Upper lobe of left lung (tissue), 6 donors: ENCODE data around the gene GRID1. TPM values are rescaled to one million over a fixed set of nuclear protein-coding genes. Genes with fewer than 3 reads are reported as not detected.

Source experiments
- ATAC-seq, 2 donors: fragments of 200-7000 bp; cut with Tn5 transposase; one replicate each; pipeline ENCODE4 v1.9.1; 2022; ENCODE audit warnings: mild to moderate bottlenecking in 2 of 2, moderate library complexity in 2 of 2; ENCODE audit not compliant: low FRiP score in 2 of 2
- DNase-seq, 2 donors: peaks; one replicate each; pipeline ENCODE4 v3.0.0-alpha.2; 2019 to 2020
- H3K27ac ChIP-seq, 4 donors: fragments of 200-600 bp; sonication (generic); one replicate each; pipeline ENCODE4 v1.5.1; 2016 to 2019
- H3K27me3 ChIP-seq, 4 donors: fragments of 200-600 bp; sonication (generic); one replicate each; pipeline ENCODE4 v1.5.1; 2017 to 2019
- H3K36me3 ChIP-seq, 4 donors: fragments of 200-600 bp; sonication (generic); one replicate each; pipeline ENCODE4 v1.5.1; 2016 to 2019
- H3K4me1 ChIP-seq, 4 donors: fragments of 200-600 bp; sonication (generic); one replicate each; pipeline ENCODE4 v1.5.1; 2018 to 2019
- H3K4me3 ChIP-seq, 4 donors: fragments of 200-600 bp; sonication (generic); one replicate each; pipeline ENCODE4 v1.5.1; 2017 to 2019; ENCODE audit warnings: mild to moderate bottlenecking in 2 of 4, moderate library complexity in 1 of 4
- H3K9me3 ChIP-seq, 4 donors: fragments of 200-600 bp; sonication (generic); one replicate each; pipeline ENCODE4 v1.5.1; 2018 to 2019
- EP300 ChIP-seq, 4 donors: sonication (generic); formaldehyde crosslinking; IDR thresholded peaks; one replicate each; pipeline ENCODE4 v1.5.1; 2017; ENCODE audit warnings: antibody characterized with exemption in 4 of 4, control low read depth in 2 of 4
- POLR2A ChIP-seq, 4 donors: fragments of 450-650 bp; IDR thresholded peaks; one replicate each; pipeline ENCODE4 v1.5.1; 2016 to 2017; ENCODE audit warnings: antibody characterized with exemption in 4 of 4, mild to moderate bottlenecking in 2 of 4
- POLR2AphosphoS5 ChIP-seq, 2 donors: sonication (generic); formaldehyde crosslinking; IDR thresholded peaks; one replicate each; pipeline ENCODE4 v1.5.1; 2017; ENCODE audit warnings: antibody characterized with exemption in 2 of 2
- WGBS, 2 donors: methylation state at CpG; one replicate each; pipeline ENCODE4 v1.1.5; 2017 to 2018; 5-methylcytosine and 5-hydroxymethylcytosine counted together
- total RNA-seq, 6 donors: library from RNA; depleted of rRNA in 4 of 6; stranded (reverse); fragments of >200 nt in 4 of 6; gene quantifications; one replicate each; pipeline versions ENCODE4 v1.1.0 to v1.2.1, GENCODE V29; 2016 to 2021
- TF ChIP-seq, protein P1 (sequence below), 6 experiments: fragments of 450-650 bp in 4 of 6; fragments of 200-600 bp in 2 of 6; sonication (generic) in 2 of 6; IDR thresholded peaks; one replicate each; pipeline ENCODE4 v1.5.1; 2016 to 2019; ENCODE audit warnings: antibody characterized with exemption in 6 of 6
- donor health status: DM: no; HTN: no; CAD: no; lungs with moderate emphysema.
- donor health status: DM: no; HTN: yes; CAD: no; lungs with severe emphysema.

The GRID1 gene
- total RNA-seq, 6 donors from 2014 or later = 1.5 to 5.2 (median 3.2) TPM

DNA sequence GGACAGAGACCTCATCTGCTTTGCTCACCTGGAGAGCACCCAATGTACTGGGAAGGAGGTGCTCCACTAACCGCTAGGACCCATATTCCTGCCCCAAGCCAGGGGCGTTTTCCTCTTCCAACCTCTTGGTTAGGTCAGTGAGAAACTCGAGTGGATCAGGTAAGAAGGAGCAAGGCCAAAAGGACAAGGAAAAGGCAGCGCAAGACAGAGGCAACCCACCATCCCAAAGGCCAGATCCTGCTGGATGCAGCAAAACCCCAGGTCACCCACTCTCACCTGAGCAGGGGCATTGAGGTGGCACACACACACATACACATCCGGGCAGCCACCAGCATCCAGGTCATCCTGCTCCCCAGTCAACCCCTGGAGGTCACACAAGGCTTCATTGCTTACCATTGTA lies 105.1 kb downstream of the GRID1 start:
- 74 to 84% methylated on average over 5 of the region's 5 CpGs for WGBS, 2 donors
- Histone ChIP-seq H3K27ac (no peak overlapping the region), H3K9me3 (no peaks in the 10 kb centered on the region), H3K4me3 (no peak overlapping the region), H3K36me3 (no peaks in the 10 kb centered on the region), H3K27me3 (peaks cover 0 to 5% (median 0%) of the 10 kb centered on the region in 4 donors), H3K4me1 (peaks cover 0 to 18% (median 5%) of the 10 kb centered on the region in 4 donors)
- TF ChIP-seq EP300 (IDR thresholded peaks at IDR 0.05) (no peak), POLR2A (IDR thresholded peaks at IDR 0.05) (no peak), POLR2AphosphoS5 (IDR thresholded peaks at IDR 0.05) (no peak)
- TF ChIP-seq, protein P1, sequence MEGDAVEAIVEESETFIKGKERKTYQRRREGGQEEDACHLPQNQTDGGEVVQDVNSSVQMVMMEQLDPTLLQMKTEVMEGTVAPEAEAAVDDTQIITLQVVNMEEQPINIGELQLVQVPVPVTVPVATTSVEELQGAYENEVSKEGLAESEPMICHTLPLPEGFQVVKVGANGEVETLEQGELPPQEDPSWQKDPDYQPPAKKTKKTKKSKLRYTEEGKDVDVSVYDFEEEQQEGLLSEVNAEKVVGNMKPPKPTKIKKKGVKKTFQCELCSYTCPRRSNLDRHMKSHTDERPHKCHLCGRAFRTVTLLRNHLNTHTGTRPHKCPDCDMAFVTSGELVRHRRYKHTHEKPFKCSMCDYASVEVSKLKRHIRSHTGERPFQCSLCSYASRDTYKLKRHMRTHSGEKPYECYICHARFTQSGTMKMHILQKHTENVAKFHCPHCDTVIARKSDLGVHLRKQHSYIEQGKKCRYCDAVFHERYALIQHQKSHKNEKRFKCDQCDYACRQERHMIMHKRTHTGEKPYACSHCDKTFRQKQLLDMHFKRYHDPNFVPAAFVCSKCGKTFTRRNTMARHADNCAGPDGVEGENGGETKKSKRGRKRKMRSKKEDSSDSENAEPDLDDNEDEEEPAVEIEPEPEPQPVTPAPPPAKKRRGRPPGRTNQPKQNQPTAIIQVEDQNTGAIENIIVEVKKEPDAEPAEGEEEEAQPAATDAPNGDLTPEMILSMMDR (IDR thresholded peaks at IDR 0.05) = no peak
- DNase-seq (peak in 1 of 2 donors; percentile 14), ATAC-seq (no peak)

DNA sequence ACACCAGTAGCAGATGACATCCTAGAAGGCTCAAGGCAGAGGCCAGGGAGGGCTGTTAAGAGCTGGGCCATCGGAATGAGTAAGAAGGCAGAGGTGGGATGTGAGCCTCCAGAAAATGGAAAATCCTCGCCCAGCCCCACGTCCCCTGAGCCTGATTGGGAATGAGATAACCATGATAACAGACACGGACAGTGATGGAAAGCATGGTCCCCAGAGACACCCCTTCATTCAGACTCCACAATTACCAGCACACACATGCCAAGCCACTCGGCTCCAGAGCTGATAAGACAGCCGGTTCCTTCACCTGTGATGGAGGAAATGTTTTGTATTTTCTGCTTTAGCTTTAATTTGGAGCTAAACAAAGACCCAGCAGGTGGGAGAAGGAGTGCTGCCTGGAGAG lies 106.0 kb downstream of the GRID1 start:
- WGBS, 2 donors = 51 to 60% methylated on average over 6 of the region's 6 CpGs
- peaks cover 0 to 18% (median 5%) of the 10 kb centered on the region in 4 donors for H3K4me1 ChIP-seq
- DNase-seq = no peak
- peaks cover 0 to 5% (median 0%) of the 10 kb centered on the region in 4 donors for H3K27me3 ChIP-seq
- no peaks in the 10 kb centered on the region for H3K9me3 ChIP-seq
- no peak for ATAC-seq
- H3K36me3 ChIP-seq = no peaks in the 10 kb centered on the region
- TF ChIP-seq POLR2A (IDR thresholded peaks at IDR 0.05) (no peak), POLR2AphosphoS5 (IDR thresholded peaks at IDR 0.05) (no peak), EP300 (IDR thresholded peaks at IDR 0.05) (no peak)
- TF ChIP-seq, protein P1 (IDR thresholded peaks at IDR 0.05) = no peak
- H3K27ac ChIP-seq = no peak overlapping the region
- H3K4me3 ChIP-seq = no peak overlapping the region

DNA sequence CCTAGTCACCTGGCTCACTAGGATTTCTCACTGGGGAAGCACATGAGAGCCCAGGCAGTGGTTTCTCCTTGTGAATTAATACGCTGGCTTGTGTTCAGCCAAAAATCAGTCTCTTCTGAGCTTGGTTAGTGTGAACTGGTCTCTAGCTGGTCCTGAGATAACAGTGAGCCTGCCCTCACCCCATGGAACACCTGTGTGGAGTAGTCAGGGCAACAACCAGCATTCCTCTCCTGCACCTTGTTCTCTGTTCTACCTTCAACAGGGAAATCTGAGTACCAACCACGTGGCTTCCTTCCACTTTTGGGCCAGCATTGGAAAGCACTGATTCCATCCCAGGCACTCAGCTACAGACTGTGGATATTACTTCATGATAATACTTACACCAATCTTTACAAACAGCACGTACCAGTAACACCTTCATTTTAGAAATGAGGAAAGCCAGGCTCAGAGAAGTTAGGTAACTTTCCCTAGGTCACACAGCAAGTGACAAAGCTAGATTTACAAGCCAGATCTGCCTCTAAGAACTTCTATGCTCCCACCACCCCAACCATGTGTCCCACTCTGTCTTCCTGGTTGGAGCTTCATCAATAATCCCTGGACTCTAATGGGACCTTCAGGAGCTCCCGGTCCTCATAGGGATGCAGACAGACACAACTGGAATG lies 106.6 kb downstream of the GRID1 start:
- peaks cover 0 to 5% (median 0%) of the 10 kb centered on the region in 4 donors for H3K27me3 ChIP-seq
- ATAC-seq (no peak), DNase-seq (no peak)
- H3K4me1 ChIP-seq = peaks cover 0 to 18% (median 5%) of the 10 kb centered on the region in 4 donors
- TF ChIP-seq, protein P1 (IDR thresholded peaks at IDR 0.05) = no peak
- TF ChIP-seq EP300 (IDR thresholded peaks at IDR 0.05) (no peak), POLR2AphosphoS5 (IDR thresholded peaks at IDR 0.05) (no peak), POLR2A (IDR thresholded peaks at IDR 0.05) (no peak)
- H3K36me3 ChIP-seq = no peaks in the 10 kb centered on the region
- H3K27ac ChIP-seq = no peak overlapping the region
- 78 to 83% methylated on average over 4 of the region's 4 CpGs for WGBS, 2 donors
- no peaks in the 10 kb centered on the region for H3K9me3 ChIP-seq
- H3K4me3 ChIP-seq = no peak overlapping the region

DNA sequence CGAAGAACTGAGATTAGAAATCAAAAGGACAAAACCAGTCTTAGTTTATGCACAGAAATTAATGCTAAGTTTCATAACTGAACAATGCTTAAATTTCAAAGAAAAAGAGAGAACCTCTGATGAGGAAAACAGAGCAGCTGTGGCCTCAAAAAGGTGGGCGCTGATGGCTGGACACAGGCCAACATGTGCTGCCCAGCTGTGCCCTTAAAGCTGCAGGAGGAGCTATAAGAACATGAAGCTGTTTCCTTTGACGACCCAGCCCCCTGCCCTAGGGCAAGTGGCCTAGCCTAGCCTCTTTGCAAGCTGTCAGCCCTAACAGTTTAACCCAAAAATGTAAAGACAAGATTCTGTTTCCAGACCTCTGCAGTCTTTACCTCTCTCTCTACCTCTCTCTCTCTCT lies 107.7 kb downstream of the GRID1 start:
- no peak overlapping the region for H3K4me3 ChIP-seq
- DNase-seq (no peak), ATAC-seq (no peak)
- 41 to 44% methylated on average over 3 of the region's 3 CpGs for WGBS, 2 donors
- TF ChIP-seq, protein P1 (IDR thresholded peaks at IDR 0.05) = no peak
- TF ChIP-seq POLR2AphosphoS5 (IDR thresholded peaks at IDR 0.05) (no peak), POLR2A (IDR thresholded peaks at IDR 0.05) (no peak), EP300 (IDR thresholded peaks at IDR 0.05) (no peak)
- peaks cover 0 to 18% (median 5%) of the 10 kb centered on the region in 4 donors for H3K4me1 ChIP-seq
- H3K9me3 ChIP-seq = no peaks in the 10 kb centered on the region
- H3K27ac ChIP-seq = no peak overlapping the region
- no peaks in the 10 kb centered on the region for H3K36me3 ChIP-seq
- H3K27me3 ChIP-seq = peaks cover 0 to 5% (median 0%) of the 10 kb centered on the region in 4 donors

DNA sequence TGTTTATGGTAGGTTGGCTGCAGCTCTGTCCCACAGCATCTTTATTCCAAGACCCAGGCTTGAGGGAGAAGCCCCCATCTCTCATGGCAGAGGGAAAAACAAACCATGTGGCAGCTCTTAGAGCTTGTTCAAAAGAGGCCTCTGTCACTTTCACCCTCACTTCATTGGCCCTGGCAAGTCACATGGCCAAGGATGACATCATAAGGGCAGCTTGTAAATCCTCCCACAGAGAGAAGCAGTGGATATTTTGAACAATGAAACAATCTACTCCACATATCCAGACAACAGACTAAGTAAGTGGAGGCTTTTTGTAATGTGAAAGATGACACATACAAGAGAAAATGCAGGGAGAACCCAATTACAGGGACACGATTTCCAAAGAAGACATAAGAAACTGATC lies 108.1 kb downstream of the GRID1 start:
- H3K27me3 ChIP-seq = peaks cover 0 to 5% (median 0%) of the 10 kb centered on the region in 4 donors
- DNase-seq = no peak
- no peaks in the 10 kb centered on the region for H3K9me3 ChIP-seq
- no peaks in the 10 kb centered on the region for H3K36me3 ChIP-seq
- H3K27ac ChIP-seq = no peak overlapping the region
- ATAC-seq = no peak
- H3K4me1 ChIP-seq = peaks cover 0 to 18% (median 5%) of the 10 kb centered on the region in 4 donors
- H3K4me3 ChIP-seq = no peak overlapping the region
- TF ChIP-seq, protein P1 (IDR thresholded peaks at IDR 0.05) = no peak
- TF ChIP-seq EP300 (IDR thresholded peaks at IDR 0.05) (no peak), POLR2A (IDR thresholded peaks at IDR 0.05) (no peak), POLR2AphosphoS5 (IDR thresholded peaks at IDR 0.05) (no peak)
- WGBS, 2 donors = 67 to 69% methylated on average over 1 of the region's 1 CpG
